Measurements from ENCODE around the gene TMEM191B.
"Not testable (repeated sequence)": the region's sequence is repeated elsewhere in the genome, so short reads cannot be mapped to it uniquely, and the experiment has no call there.

- not testable (repeated sequence) for TF ChIP-seq CTCF (IDR thresholded peaks at IDR 0.05 in 8 of 11, conservative IDR thresholded peaks at IDR 0.05 in 3 of 11); POLR2A (IDR thresholded peaks at IDR 0.05)
These were observed 15.8 kb downstream of the TMEM191B start for GRCh38 chr22:18543400-18543799.
